GM12864 (cell line): ENCODE data around the gene IL18BP.
A peak's percentile ranks its signal among the peaks of the same experiment; 100 is the strongest.

Experiments
- DNase-seq: peaks from one replicate; pipeline ENCODE4 v3.0.0-alpha.2; 2011; ENCODE audit warnings: low read depth
- H3K4me3 ChIP-seq: 2 replicates; pipeline ENCODE4 v1.5.1; 2011; ENCODE audit warnings: mild to moderate bottlenecking, low read depth, low read length, control low read depth
- CTCF ChIP-seq: IDR thresholded peaks from 2 replicates; pipeline ENCODE4 v1.5.1; 2011; ENCODE audit warnings: low read depth, mild to moderate bottlenecking, moderate library complexity, low read length, control low read depth, inconsistent platforms; ENCODE audit errors: missing control alignments

IL18BP gene

GRCh38 chr11:71971680-71972079 lies 27.0 kb upstream of the IL18BP start:
- no peak overlapping the region for H3K4me3 ChIP-seq
- no peak for DNase-seq
- TF ChIP-seq CTCF, result no peak

- TF ChIP-seq CTCF, result no peak
- DNase-seq, result no peak
- H3K4me3 ChIP-seq, result no peak overlapping the region
Observed at GRCh38 chr11:71976551-71976950, 22.2 kb upstream of the IL18BP start.

DNA sequence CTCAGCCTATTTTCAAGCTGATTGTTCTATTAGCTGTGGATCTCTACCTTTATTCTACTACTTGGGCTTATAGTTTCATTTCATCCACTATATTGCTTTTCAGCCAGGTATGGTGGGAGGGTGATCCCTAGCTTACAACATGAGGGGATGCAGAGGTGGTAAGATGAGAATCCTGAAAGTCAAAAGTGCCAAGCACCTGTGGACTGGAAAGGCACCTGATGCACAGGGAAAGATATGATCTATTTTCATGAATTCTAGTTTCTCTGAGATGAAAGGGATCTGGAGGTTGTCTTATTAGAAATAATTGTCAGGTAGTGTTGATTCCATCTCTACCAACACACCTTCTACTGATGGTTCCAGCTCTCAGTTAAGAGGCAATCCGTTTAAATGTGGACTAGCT lies 21.6 kb upstream of the IL18BP start:
- H3K4me3 ChIP-seq, result no peak overlapping the region
- DNase-seq, result no peak
- TF ChIP-seq CTCF, result no peak

DNA sequence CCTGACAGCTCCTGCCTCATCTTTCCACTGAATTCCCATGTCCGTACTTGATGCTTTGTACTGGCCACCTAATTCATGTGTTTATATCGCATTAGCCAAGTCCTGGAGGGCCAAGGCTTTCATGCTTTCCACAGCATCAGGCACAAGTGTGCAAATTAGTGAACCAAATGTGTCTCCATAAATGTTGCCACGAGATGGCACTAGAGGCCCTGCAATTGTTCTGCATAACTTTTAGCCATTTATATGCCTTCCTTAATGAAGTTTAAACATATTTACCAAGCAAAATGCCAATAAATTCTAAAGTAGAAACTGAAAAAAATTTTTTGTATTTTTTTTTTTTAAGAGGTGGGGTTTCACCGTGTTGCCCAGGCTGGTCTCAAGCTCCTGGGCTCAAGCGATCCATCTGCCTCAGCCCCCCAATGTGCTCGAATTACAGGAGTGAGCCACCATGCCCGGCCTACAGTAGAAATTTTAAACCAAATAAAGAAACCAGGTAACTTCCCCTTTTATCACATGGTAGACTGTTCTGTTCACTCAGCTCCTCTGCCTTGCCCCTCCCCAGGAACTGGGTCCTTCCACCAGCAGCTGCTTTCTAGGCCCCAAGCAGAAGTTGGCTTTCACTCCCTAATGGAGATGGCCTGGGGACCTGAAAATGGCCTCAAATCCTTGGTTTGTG lies 20.8 kb upstream of the IL18BP start:
- peak; percentile 62 for TF ChIP-seq CTCF
- no peak overlapping the region for H3K4me3 ChIP-seq
- no peak for DNase-seq

GRCh38 chr11:71979094-71979493 lies 19.6 kb upstream of the IL18BP start:
- H3K4me3 ChIP-seq, result no peak overlapping the region
- no peak for DNase-seq
- TF ChIP-seq CTCF, result no peak

DNA sequence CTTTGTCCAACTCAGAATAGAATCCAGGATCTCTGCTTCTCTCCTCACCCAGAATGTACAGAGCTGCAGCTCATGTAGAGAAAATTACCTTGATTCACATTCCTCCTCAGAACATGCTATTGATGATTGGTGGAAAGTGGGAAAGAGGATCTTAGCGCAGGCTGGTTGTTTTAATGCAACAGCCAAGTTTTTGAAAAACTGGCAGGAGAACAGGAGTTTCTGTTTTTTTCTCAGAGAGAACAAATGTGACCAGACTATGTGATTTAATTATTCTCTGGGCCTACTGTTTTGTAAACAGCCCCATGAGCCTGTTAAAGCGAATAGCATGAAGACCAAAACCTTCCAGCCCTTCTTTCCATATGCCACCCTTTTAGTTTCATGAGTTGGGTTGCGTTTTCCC lies 19.1 kb upstream of the IL18BP start:
- H3K4me3 ChIP-seq, result no peak overlapping the region
- no peak for TF ChIP-seq CTCF
- DNase-seq, result no peak

GRCh38 chr11:71986131-71986530 lies 12.6 kb upstream of the IL18BP start:
- no peak overlapping the region for H3K4me3 ChIP-seq
- no peak for TF ChIP-seq CTCF
- no peak for DNase-seq
